B cell (primary cell): Measurements from ENCODE around the gene LCN12. TPM values are rescaled to one million over a fixed set of nuclear protein-coding genes. Genes with fewer than 3 reads are reported as not detected.

Source experiments
- ATAC-seq: fragments of 200-7000 bp; cut with Tn5 transposase; one replicate; pipeline ENCODE4 v1.10.0; 2021; ENCODE audit warnings: low read depth, mild to moderate bottlenecking, moderate number of reproducible peaks, moderate library complexity
- CTCF ChIA-PET: fragments of 350-600 bp; sonication (Branson Sonifier 250); formaldehyde crosslinking; loops from one replicate; lab custom pipeline; 2021; ENCODE audit warnings: antibody characterized with exemption, inconsistent platforms; lab: Charles Lee
- POLR2A ChIA-PET: fragments of 350-600 bp; sonication (Branson Sonifier 250); formaldehyde crosslinking; loops from one replicate; lab custom pipeline; 2021; ENCODE audit warnings: antibody characterized with exemption; lab: Charles Lee
- DNase-seq: peaks from one replicate; pipeline ENCODE4 v3.0.0; 2013
- H2AFZ ChIP-seq: 2 replicates; pipeline ENCODE4 v1.6.1; 2012; ENCODE audit warnings: mild to moderate bottlenecking, low read depth, low read length; ENCODE audit not compliant: insufficient read depth, poor library complexity, severe bottlenecking
- H3K27ac ChIP-seq, 2 donors: 1 replicate in 1 of 2; 2 replicates in 1 of 2; pipeline ENCODE4 v1.5.1; 2012 to 2013; ENCODE audit warnings: low read length in 2 of 2, mild to moderate bottlenecking in 2 of 2, moderate library complexity in 1 of 2
- H3K27me3 ChIP-seq, 4 experiments: fragments of 200-600 bp in 1 of 4; sonication (generic) in 1 of 4; replicated peaks in 1 of 4; 1 replicate in 2 of 4; 2 replicates in 2 of 4; pipeline versions ENCODE4 v1.6.1 to v1.7.0; 2013 to 2016; ENCODE audit warnings: low read length in 3 of 4, mild to moderate bottlenecking in 2 of 4, mixed read lengths in 1 of 4, moderate library complexity in 1 of 4; ENCODE audit not compliant: insufficient read depth in 4 of 4, control insufficient read depth in 3 of 4; ENCODE audit errors: control extremely low read depth in 1 of 4
- H3K36me3 ChIP-seq, 2 experiments: replicated peaks in 1 of 2; 1 replicate in 1 of 2; 2 replicates in 1 of 2; pipeline versions ENCODE4 v1.6.1 to v1.7.1; 2013; ENCODE audit warnings: low read length in 1 of 2; ENCODE audit not compliant: insufficient read depth in 2 of 2, control insufficient read depth in 1 of 2; ENCODE audit errors: control extremely low read depth in 1 of 2, extremely low read depth in 1 of 2
- H3K4me1 ChIP-seq, 2 donors: fragments of 200-600 bp in 1 of 2; sonication (generic) in 1 of 2; 1 replicate in 1 of 2; 2 replicates in 1 of 2; pipeline versions ENCODE4 v1.5.1 to v1.6.1; 2013 to 2017; ENCODE audit warnings: low read length in 2 of 2; ENCODE audit not compliant: control insufficient read depth in 2 of 2, insufficient read depth in 2 of 2
- H3K4me2 ChIP-seq: replicated peaks from 2 replicates; pipeline ENCODE3; 2012; ENCODE audit warnings: mild to moderate bottlenecking, low read depth, low read length; ENCODE audit not compliant: poor library complexity, severe bottlenecking
- H3K4me3 ChIP-seq, 5 experiments: fragments of 200-600 bp in 1 of 5; sonication (generic) in 1 of 5; 1 replicate in 3 of 5; 2 replicates in 2 of 5; pipeline versions ENCODE4 v1.5.1 to v1.7.0; 2011 to 2016; ENCODE audit warnings: low read length in 4 of 5, mild to moderate bottlenecking in 4 of 5, low read depth in 2 of 5, control low read depth in 1 of 5, moderate library complexity in 1 of 5; ENCODE audit not compliant: insufficient read depth in 1 of 5; ENCODE audit errors: control extremely low read depth in 1 of 5, extremely low read depth in 1 of 5
- H3K79me2 ChIP-seq: fragments of 200-600 bp; sonication (generic); one replicate; pipeline ENCODE4 v1.6.0; 2016; ENCODE audit warnings: low read length; ENCODE audit not compliant: control insufficient read depth, insufficient read depth
- H3K9ac ChIP-seq: fragments of 200-600 bp; sonication (generic); 2 replicates; pipeline ENCODE4 v1.6.1; 2017; ENCODE audit warnings: mild to moderate bottlenecking, low read length, moderate library complexity
- H3K9me3 ChIP-seq, 3 donors: one replicate each; pipeline versions ENCODE4 v1.6.1 to v1.7.1; 2013; ENCODE audit warnings: low read length in 2 of 3; ENCODE audit not compliant: control insufficient read depth in 2 of 3, insufficient read depth in 1 of 3; ENCODE audit errors: control extremely low read depth in 1 of 3
- H4K20me1 ChIP-seq: 2 replicates; pipeline ENCODE4 v1.6.0; 2012; ENCODE audit warnings: mild to moderate bottlenecking, low read length; ENCODE audit not compliant: insufficient read depth, control insufficient read depth, poor library complexity, severe bottlenecking
- H3K27ac Mint-ChIP-seq: one replicate; pipeline ENCODE4 v1.8.0; 2021; ENCODE audit warnings: mixed read lengths
- H3K27me3 Mint-ChIP-seq: one replicate; pipeline ENCODE4 v1.8.0; 2021; ENCODE audit warnings: mixed read lengths
- H3K4me1 Mint-ChIP-seq: one replicate; pipeline ENCODE4 v1.8.0; 2021; ENCODE audit warnings: mixed read lengths
- H3K4me3 Mint-ChIP-seq: one replicate; pipeline ENCODE4 v1.8.0; 2021; ENCODE audit warnings: mixed read lengths
- H3K9me3 Mint-ChIP-seq: one replicate; pipeline ENCODE4 v1.8.0; 2022; ENCODE audit warnings: mixed read lengths; ENCODE audit not compliant: insufficient read depth
- CTCF ChIP-seq: fragments of 200-600 bp; IDR thresholded peaks from one replicate; pipeline ENCODE4 v1.8.0; 2022; ENCODE audit warnings: antibody characterized with exemption, mild to moderate bottlenecking
- EZH2 ChIP-seq: IDR thresholded peaks from 2 replicates; pipeline ENCODE4 v1.6.1; 2012; ENCODE audit warnings: borderline replicate concordance, low read depth, mild to moderate bottlenecking, moderate library complexity, low read length; ENCODE audit not compliant: insufficient read depth, poor library complexity, severe bottlenecking
- WGBS: methylation state at CpG from one replicate; pipeline ENCODE4 v1.1.5; 2013; ENCODE audit warnings: missing lambda C conversion rate; ENCODE audit not compliant: insufficient coverage; 5-methylcytosine and 5-hydroxymethylcytosine counted together
- intact Hi-C: fragments of 100-400 bp; cut with micrococcal nuclease; formaldehyde crosslinking; loops from one replicate; pipeline ENCODE4 v1.10.0; 2022
- polyA plus RNA-seq: library from polyadenylated mRNA; depleted of rRNA; stranded (reverse); fragments of >200 nt; gene quantifications from 2 replicates; pipeline ENCODE4 v1.2.3, GENCODE V29; 2012
- total RNA-seq, 2 donors: library from RNA; stranded (reverse); fragments of 120-200 nt in 1 of 2; gene quantifications; 1 replicate in 1 of 2; 2 replicates in 1 of 2; pipeline versions ENCODE4 v1.2.3 to v1.2.4, GENCODE V29; 2013 to 2022

LCN12 gene
- total and polyA plus RNA-seq, 2 donors (not counting 1 experiment from before 2014, with no cell fraction given): 2.4 to 2.6 TPM

DNA sequence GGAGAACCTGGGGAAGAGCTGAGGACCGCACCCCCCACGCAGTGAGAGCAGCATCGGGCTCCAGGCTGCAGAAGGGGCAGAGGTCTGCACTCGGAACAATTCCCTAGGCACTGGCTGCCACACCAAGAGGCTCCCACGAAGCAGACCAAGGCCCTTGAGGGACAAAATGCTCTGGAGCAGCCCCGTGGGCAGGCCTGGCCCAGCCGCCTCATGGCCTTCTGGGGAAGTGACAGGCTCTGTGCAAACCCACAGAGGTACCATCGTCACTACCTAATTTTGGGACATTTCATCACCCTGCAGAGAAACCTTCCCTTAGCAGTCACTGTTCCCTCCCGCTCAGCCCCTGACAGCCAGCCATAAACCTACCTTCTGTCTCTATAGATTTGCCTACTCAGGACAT is 23.5 kb upstream of the LCN12 start:
- no peaks in the 10 kb centered on the region for H3K27me3 Mint-ChIP-seq
- peak overlapping the region; percentile 53 for H3K27ac Mint-ChIP-seq
- H3K4me1 Mint-ChIP-seq: no peaks in the 10 kb centered on the region
- 90% methylated on average over 9 of the region's 9 CpGs for WGBS
- H4K20me1 ChIP-seq: peaks cover under 1% of the 10 kb centered on the region
- POLR2A ChIA-PET: no interaction called here
- intact Hi-C loops: no loop called here
- DNase-seq (no peak), ATAC-seq (peak; percentile 10)
- H3K9me3 ChIP-seq: no peaks in the 10 kb centered on the region
- CTCF ChIA-PET: no interaction called here
- no peak overlapping the region for H3K4me3 ChIP-seq
- TF ChIP-seq EZH2 (no peak), CTCF (no peak)
- H3K4me3 Mint-ChIP-seq: no peak overlapping the region
- no peak overlapping the region for H3K27ac ChIP-seq
- H3K79me2 ChIP-seq: no peaks in the 10 kb centered on the region
- no peaks in the 10 kb centered on the region for H3K9me3 Mint-ChIP-seq
- H3K4me2 ChIP-seq: no peak overlapping the region
- no peaks in the 10 kb centered on the region for H3K4me1 ChIP-seq
- H3K36me3 ChIP-seq: peaks cover 0 to 30% of the 10 kb centered on the region in 2 experiments
- no peaks in the 10 kb centered on the region for H3K27me3 ChIP-seq
- H2AFZ ChIP-seq: no peak overlapping the region
- H3K9ac ChIP-seq: no peak overlapping the region

DNA sequence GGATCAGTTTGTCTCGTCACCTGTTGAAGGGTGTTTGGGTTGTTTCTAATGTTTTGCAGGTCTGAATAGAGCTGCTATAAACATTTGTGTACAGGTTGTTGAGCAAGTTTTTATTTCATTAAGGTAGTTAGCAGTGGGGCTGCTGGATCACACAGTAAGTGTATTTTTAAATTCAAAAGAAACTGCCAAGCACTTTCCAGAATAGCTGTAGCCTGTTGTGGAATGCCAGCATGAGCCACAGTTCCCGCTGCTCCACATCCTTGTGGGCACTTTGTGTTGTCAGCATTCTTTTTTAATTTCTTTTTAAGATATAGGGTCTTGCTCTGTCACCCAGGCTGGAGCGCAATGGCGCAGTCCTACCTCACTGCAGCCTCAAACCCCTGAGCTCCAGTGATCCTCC is 22.1 kb upstream of the LCN12 start:
- Mint-ChIP-seq H3K27me3 (no peaks in the 10 kb centered on the region), H3K4me3 (no peak overlapping the region), H3K9me3 (no peaks in the 10 kb centered on the region), H3K27ac (no peak overlapping the region), H3K4me1 (no peaks in the 10 kb centered on the region)
- Histone ChIP-seq H3K79me2 (peaks cover 2% of the 10 kb centered on the region), H3K4me3 (no peak overlapping the region), H3K4me2 (no peak overlapping the region), H4K20me1 (peaks cover 10% of the 10 kb centered on the region), H3K27me3 (no peaks in the 10 kb centered on the region), H3K9me3 (no peaks in the 10 kb centered on the region), H3K9ac (no peak overlapping the region), H3K4me1 (no peaks in the 10 kb centered on the region), H3K36me3 (peaks cover 0 to 23% of the 10 kb centered on the region in 2 experiments), H2AFZ (no peak overlapping the region), H3K27ac (no peak overlapping the region)
- intact Hi-C loops: no loop called here
- DNase-seq (no peak), ATAC-seq (no peak)
- TF ChIP-seq EZH2: no peak
- no peak for TF ChIP-seq CTCF
- WGBS: 100% methylated on average over 1 of the region's 4 CpGs
- POLR2A ChIA-PET: interaction anchor here (0.7 to 1.1 kb wide), 2 partner anchors 9 to 129 kb away, joined by 4 to 6 read pairs; no protein-coding TSS in a partner anchor
- CTCF ChIA-PET: interaction anchor here (1.3 kb wide), 1 partner anchor 88 kb away, joined by 4 read pairs; the partner anchor contains the start of gene AJM1
